ENCODE data around the gene FH.

FH gene

DNA sequence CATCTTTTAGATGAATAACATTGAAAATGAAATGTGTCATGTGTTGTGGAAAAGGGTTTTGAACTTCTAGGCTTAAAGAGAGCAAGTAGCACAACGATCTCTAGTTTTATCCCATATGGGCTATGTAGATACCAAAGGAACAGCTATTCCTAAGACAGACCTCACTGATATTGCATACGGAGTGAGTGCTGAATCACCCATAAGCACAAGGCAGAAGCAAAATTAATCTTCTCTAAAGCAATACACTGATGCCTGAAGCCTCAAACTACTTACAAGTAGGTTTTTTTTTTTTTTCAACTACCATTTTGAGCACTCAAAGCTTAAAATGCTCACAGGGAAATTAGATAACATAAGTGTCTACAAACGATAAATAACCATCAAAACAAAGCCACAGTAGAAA, 7.6 kb upstream of the FH start:
- H3K9me3 ChIP-seq (ENCODE audit: control insufficient read depth, insufficient read depth, low read depth, low read length) = no peaks in the 10 kb centered on the region
- H3K27ac ChIP-seq (ENCODE audit: extremely low read depth, low read depth, low read length) = no peak overlapping the region
- no peaks in the 10 kb centered on the region for H3K4me1 ChIP-seq (ENCODE audit: control insufficient read depth, insufficient read depth, low read length)
- no peak overlapping the region for H3K4me3 ChIP-seq (ENCODE audit: low read depth, low read length)
- POLR2A ChIA-PET = no interaction called here
- TF ChIP-seq ZNF121 (tag by site-specific recombination; IDR thresholded peaks at IDR 0.05) (no peak), ZNF521 (tag by site-specific recombination; IDR thresholded peaks at IDR 0.05) (no peak), ZNF747 (tag by site-specific recombination; IDR thresholded peaks at IDR 0.05) (no peak), ZBTB8A (tag by site-specific recombination; IDR thresholded peaks at IDR 0.05) (no peak), ZNF133 (tag by site-specific recombination; IDR thresholded peaks at IDR 0.05) (no peak), ZNF433 (tag by site-specific recombination; IDR thresholded peaks at IDR 0.05; ENCODE audit: low read depth) (no peak), ZNF837 (tag by site-specific recombination; IDR thresholded peaks at IDR 0.05) (no peak), ZNF560 (tag by site-specific recombination; IDR thresholded peaks at IDR 0.05; ENCODE audit: borderline replicate concordance) (no peak), ZNF544 (tag by site-specific recombination; IDR thresholded peaks at IDR 0.05) (no peak), MYNN (tag by site-specific recombination; IDR thresholded peaks at IDR 0.05; ENCODE audit: borderline replicate concordance) (no peak), ZNF2 (tag by site-specific recombination; IDR thresholded peaks at IDR 0.05) (no peak)
- TF ChIP-seq, protein P1, sequence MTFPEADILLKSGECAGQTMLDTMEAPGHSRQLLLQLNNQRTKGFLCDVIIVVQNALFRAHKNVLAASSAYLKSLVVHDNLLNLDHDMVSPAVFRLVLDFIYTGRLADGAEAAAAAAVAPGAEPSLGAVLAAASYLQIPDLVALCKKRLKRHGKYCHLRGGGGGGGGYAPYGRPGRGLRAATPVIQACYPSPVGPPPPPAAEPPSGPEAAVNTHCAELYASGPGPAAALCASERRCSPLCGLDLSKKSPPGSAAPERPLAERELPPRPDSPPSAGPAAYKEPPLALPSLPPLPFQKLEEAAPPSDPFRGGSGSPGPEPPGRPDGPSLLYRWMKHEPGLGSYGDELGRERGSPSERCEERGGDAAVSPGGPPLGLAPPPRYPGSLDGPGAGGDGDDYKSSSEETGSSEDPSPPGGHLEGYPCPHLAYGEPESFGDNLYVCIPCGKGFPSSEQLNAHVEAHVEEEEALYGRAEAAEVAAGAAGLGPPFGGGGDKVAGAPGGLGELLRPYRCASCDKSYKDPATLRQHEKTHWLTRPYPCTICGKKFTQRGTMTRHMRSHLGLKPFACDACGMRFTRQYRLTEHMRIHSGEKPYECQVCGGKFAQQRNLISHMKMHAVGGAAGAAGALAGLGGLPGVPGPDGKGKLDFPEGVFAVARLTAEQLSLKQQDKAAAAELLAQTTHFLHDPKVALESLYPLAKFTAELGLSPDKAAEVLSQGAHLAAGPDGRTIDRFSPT (tag by site-specific recombination; IDR thresholded peaks at IDR 0.05) = no peak
- TF ChIP-seq, protein P2, sequence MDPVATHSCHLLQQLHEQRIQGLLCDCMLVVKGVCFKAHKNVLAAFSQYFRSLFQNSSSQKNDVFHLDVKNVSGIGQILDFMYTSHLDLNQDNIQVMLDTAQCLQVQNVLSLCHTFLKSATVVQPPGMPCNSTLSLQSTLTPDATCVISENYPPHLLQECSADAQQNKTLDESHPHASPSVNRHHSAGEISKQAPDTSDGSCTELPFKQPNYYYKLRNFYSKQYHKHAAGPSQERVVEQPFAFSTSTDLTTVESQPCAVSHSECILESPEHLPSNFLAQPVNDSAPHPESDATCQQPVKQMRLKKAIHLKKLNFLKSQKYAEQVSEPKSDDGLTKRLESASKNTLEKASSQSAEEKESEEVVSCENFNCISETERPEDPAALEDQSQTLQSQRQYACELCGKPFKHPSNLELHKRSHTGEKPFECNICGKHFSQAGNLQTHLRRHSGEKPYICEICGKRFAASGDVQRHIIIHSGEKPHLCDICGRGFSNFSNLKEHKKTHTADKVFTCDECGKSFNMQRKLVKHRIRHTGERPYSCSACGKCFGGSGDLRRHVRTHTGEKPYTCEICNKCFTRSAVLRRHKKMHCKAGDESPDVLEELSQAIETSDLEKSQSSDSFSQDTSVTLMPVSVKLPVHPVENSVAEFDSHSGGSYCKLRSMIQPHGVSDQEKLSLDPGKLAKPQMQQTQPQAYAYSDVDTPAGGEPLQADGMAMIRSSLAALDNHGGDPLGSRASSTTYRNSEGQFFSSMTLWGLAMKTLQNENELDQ (tag by site-specific recombination; IDR thresholded peaks at IDR 0.05; ENCODE audit: low read depth) = no peak
- TF ChIP-seq, protein P3, sequence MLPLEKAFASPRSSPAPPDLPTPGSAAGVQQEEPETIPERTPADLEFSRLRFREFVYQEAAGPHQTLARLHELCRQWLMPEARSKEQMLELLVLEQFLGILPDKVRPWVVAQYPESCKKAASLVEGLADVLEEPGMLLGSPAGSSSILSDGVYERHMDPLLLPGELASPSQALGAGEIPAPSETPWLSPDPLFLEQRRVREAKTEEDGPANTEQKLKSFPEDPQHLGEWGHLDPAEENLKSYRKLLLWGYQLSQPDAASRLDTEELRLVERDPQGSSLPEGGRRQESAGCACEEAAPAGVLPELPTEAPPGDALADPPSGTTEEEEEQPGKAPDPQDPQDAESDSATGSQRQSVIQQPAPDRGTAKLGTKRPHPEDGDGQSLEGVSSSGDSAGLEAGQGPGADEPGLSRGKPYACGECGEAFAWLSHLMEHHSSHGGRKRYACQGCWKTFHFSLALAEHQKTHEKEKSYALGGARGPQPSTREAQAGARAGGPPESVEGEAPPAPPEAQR (tag by site-specific recombination; IDR thresholded peaks at IDR 0.05) = no peak
- TF ChIP-seq, protein P4, sequence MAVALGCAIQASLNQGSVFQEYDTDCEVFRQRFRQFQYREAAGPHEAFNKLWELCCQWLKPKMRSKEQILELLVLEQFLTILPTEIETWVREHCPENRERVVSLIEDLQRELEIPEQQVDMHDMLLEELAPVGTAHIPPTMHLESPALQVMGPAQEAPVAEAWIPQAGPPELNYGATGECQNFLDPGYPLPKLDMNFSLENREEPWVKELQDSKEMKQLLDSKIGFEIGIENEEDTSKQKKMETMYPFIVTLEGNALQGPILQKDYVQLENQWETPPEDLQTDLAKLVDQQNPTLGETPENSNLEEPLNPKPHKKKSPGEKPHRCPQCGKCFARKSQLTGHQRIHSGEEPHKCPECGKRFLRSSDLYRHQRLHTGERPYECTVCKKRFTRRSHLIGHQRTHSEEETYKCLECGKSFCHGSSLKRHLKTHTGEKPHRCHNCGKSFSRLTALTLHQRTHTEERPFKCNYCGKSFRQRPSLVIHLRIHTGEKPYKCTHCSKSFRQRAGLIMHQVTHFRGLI (tag by site-specific recombination; IDR thresholded peaks at IDR 0.05) = no peak
- TF ChIP-seq, protein P5, sequence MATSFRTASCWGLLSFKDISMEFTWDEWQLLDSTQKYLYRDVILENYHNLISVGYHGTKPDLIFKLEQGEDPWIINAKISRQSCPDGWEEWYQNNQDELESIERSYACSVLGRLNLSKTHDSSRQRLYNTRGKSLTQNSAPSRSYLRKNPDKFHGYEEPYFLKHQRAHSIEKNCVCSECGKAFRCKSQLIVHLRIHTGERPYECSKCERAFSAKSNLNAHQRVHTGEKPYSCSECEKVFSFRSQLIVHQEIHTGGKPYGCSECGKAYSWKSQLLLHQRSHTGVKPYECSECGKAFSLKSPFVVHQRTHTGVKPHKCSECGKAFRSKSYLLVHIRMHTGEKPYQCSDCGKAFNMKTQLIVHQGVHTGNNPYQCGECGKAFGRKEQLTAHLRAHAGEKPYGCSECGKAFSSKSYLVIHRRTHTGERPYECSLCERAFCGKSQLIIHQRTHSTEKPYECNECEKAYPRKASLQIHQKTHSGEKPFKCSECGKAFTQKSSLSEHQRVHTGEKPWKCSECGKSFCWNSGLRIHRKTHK (tag by site-specific recombination; IDR thresholded peaks at IDR 0.05) = no peak
- TF ChIP-seq, protein P6, sequence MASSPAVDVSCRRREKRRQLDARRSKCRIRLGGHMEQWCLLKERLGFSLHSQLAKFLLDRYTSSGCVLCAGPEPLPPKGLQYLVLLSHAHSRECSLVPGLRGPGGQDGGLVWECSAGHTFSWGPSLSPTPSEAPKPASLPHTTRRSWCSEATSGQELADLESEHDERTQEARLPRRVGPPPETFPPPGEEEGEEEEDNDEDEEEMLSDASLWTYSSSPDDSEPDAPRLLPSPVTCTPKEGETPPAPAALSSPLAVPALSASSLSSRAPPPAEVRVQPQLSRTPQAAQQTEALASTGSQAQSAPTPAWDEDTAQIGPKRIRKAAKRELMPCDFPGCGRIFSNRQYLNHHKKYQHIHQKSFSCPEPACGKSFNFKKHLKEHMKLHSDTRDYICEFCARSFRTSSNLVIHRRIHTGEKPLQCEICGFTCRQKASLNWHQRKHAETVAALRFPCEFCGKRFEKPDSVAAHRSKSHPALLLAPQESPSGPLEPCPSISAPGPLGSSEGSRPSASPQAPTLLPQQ (tag by site-specific recombination; IDR thresholded peaks at IDR 0.05) = no peak
- no peaks in the 10 kb centered on the region for H3K36me3 ChIP-seq (ENCODE audit: control insufficient read depth in 2 of 2, insufficient read depth in 1 of 2, low read length in 2 of 2)
- CTCF ChIA-PET = no interaction called here

Data from HEK293 (cell line).